ENCODE measurements around the gene VPS4B. TPM values are rescaled to one million over a fixed set of nuclear protein-coding genes. Genes with fewer than 3 reads are reported as not detected.

Gene VPS4B
- total and polyA plus RNA-seq, 5 experiments from 2014 or later: 41.0 to 74.8 (median 57.8) TPM

GRCh38 chr18:63446266-63446665 lies 24.0 kb upstream of the VPS4B start:
- Mint-ChIP-seq H3K4me3 (no peak overlapping the region), H3K27ac (no peak overlapping the region), H3K9me3 (no peaks in the 10 kb centered on the region), H3K4me1 (peaks cover 0 to 10% (median 0%) of the 10 kb centered on the region in 4 donors), H3K36me3 (peaks cover 0 to 6% (median 0%) of the 10 kb centered on the region in 3 donors), H3K27me3 (no peaks in the 10 kb centered on the region)
- POLR2A ChIA-PET: no interaction called here
- ATAC-seq (no peak), DNase-seq (no peak)

DNA sequence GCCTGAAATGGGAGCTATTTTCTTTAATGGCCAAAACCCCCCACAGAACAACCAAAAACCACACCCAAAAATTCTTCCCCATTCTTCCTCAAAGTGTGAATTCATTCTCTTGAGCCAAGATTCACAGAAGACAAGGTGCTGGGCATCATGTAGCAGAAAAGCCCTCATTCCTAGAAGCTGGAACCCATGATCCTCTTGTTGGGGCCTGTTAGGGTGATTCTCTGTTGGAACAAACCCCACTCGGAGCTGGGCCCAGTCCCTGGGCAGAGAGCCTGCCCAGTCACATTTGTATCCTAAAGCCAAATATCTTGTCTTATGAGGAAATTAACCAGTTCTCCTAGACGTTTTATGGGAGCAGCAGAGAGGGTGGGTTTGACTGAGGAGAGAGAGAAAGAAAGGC lies 22.8 kb upstream of the VPS4B start:
- Mint-ChIP-seq H3K4me1 (peaks cover 0 to 12% (median 0%) of the 10 kb centered on the region in 4 donors), H3K4me3 (no peak overlapping the region), H3K9me3 (no peaks in the 10 kb centered on the region), H3K27me3 (no peaks in the 10 kb centered on the region), H3K36me3 (no peaks in the 10 kb centered on the region), H3K27ac (no peak overlapping the region)
- DNase-seq: no peak
- no peak for ATAC-seq
- POLR2A ChIA-PET: no interaction called here

- DNase-seq: no peak
- no peak for ATAC-seq
- Mint-ChIP-seq H3K4me1 (peaks cover 0 to 12% (median 0%) of the 10 kb centered on the region in 4 donors), H3K27me3 (no peaks in the 10 kb centered on the region), H3K27ac (no peak overlapping the region), H3K4me3 (no peak overlapping the region), H3K36me3 (no peaks in the 10 kb centered on the region), H3K9me3 (no peaks in the 10 kb centered on the region)
- POLR2A ChIA-PET: interaction anchor here (0.7 kb wide), 1 partner anchor 95 kb away, joined by 4 read pairs; no protein-coding TSS in a partner anchor
Observed at GRCh38 chr18:63444580-63444979, 22.3 kb upstream of the VPS4B start.

DNA sequence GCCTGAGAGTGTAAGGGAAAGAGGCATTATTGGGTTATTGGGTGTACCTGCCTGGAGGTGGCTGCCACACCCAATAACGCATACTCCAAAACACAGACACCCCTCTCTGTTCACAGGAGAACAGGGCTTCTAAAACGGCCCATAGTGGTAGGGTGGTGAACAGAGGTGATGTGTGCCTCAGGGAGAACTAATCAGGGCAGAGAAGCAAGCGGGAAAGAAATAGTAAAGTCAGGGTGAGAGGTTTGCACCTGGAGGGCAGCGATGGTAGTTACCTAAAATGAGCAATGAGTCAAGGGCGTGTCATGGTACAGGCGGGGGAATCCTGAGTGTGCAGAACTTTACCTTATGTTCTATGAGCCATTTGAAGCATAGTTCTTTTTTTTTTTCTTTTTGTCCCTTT lies 21.6 kb upstream of the VPS4B start:
- H3K9me3 Mint-ChIP-seq: no peaks in the 10 kb centered on the region
- H3K27ac Mint-ChIP-seq: peak overlapping the region in 1 of 10 donors; percentile 15
- H3K4me1 Mint-ChIP-seq: peaks cover 0 to 14% (median 0%) of the 10 kb centered on the region in 4 donors
- peaks cover 0 to 1% (median 1%) of the 10 kb centered on the region in 5 donors for H3K27me3 Mint-ChIP-seq
- POLR2A ChIA-PET: interaction anchor here (0.7 kb wide), 1 partner anchor 95 kb away, joined by 4 read pairs; no protein-coding TSS in a partner anchor
- no peaks in the 10 kb centered on the region for H3K36me3 Mint-ChIP-seq
- ATAC-seq (no peak), DNase-seq (no peak)
- no peak overlapping the region for H3K4me3 Mint-ChIP-seq

GRCh38 chr18:63440881-63441280 lies 18.6 kb upstream of the VPS4B start:
- peaks cover 1 to 8% (median 5%) of the 10 kb centered on the region in 5 donors for H3K27me3 Mint-ChIP-seq
- peaks cover 0 to 14% (median 0%) of the 10 kb centered on the region in 4 donors for H3K4me1 Mint-ChIP-seq
- H3K27ac Mint-ChIP-seq: no peak overlapping the region
- no peaks in the 10 kb centered on the region for H3K36me3 Mint-ChIP-seq
- no peaks in the 10 kb centered on the region for H3K9me3 Mint-ChIP-seq
- ATAC-seq (no peak), DNase-seq (no peak)
- no peak overlapping the region for H3K4me3 Mint-ChIP-seq
- POLR2A ChIA-PET: interaction anchor here (0.7 kb wide), 1 partner anchor 418 kb away, joined by 5 read pairs; no protein-coding TSS in a partner anchor

DNA sequence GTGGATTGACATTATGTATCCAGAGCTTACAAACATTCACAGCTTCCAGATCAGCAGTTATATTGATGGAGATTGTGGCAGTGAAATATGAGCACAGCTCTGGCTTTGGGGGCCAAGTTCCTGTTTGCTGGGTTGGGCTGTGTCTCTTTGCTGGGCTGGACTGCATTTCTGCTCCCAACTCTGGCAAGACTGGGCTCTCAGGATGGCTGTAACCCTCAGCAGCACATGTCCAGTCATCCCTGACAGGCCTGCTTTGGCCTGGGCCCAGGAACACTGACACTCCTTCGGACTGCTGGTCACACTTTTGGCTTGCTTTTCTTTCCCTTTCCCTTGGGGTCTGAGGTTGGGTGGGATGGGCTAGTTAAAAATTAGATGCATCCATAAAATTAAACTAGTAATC lies 17.9 kb upstream of the VPS4B start:
- H3K4me1 Mint-ChIP-seq: peaks cover 0 to 14% (median 0%) of the 10 kb centered on the region in 4 donors
- H3K9me3 Mint-ChIP-seq: no peaks in the 10 kb centered on the region
- H3K27ac Mint-ChIP-seq: no peak overlapping the region
- POLR2A ChIA-PET: no interaction called here
- H3K4me3 Mint-ChIP-seq: no peak overlapping the region
- no peaks in the 10 kb centered on the region for H3K36me3 Mint-ChIP-seq
- ATAC-seq (no peak), DNase-seq (no peak)
- H3K27me3 Mint-ChIP-seq: peaks cover 1 to 8% (median 5%) of the 10 kb centered on the region in 5 donors

GRCh38 chr18:63439334-63439733 lies 17.1 kb upstream of the VPS4B start:
- Mint-ChIP-seq H3K27ac (no peak overlapping the region), H3K4me1 (peaks cover 0 to 7% (median 0%) of the 10 kb centered on the region in 4 donors), H3K9me3 (no peaks in the 10 kb centered on the region), H3K36me3 (no peaks in the 10 kb centered on the region), H3K27me3 (peaks cover 1 to 9% (median 5%) of the 10 kb centered on the region in 5 donors), H3K4me3 (no peak overlapping the region)
- POLR2A ChIA-PET: no interaction called here
- ATAC-seq: peak; percentile 62 to 72
- peak in 9 of 10 donors; percentile 26 to 68 (median 48) for DNase-seq

- Mint-ChIP-seq H3K27ac (no peak overlapping the region), H3K4me3 (no peak overlapping the region), H3K4me1 (peaks cover 0 to 4% (median 0%) of the 10 kb centered on the region in 4 donors), H3K9me3 (no peaks in the 10 kb centered on the region), H3K36me3 (no peaks in the 10 kb centered on the region), H3K27me3 (peaks cover 1 to 13% (median 8%) of the 10 kb centered on the region in 5 donors)
- no peak for ATAC-seq
- POLR2A ChIA-PET: interaction anchor here (0.6 kb wide), 1 partner anchor 25 kb away, joined by 4 read pairs; no protein-coding TSS in a partner anchor
- no peak for DNase-seq
Observed at GRCh38 chr18:63438181-63438580, 15.9 kb upstream of the VPS4B start.

GRCh38 chr18:63433334-63433866 lies 11.1 kb upstream of the VPS4B start:
- no peak for DNase-seq
- Mint-ChIP-seq H3K27me3 (peaks cover 10 to 30% (median 16%) of the 10 kb centered on the region in 5 donors), H3K27ac (no peak overlapping the region), H3K36me3 (no peaks in the 10 kb centered on the region), H3K9me3 (no peaks in the 10 kb centered on the region), H3K4me1 (no peaks in the 10 kb centered on the region), H3K4me3 (no peak overlapping the region)
- no peak for ATAC-seq
- POLR2A ChIA-PET: no interaction called here

GRCh38 chr18:63431180-63431579 lies 8.9 kb upstream of the VPS4B start:
- H3K36me3 Mint-ChIP-seq: no peaks in the 10 kb centered on the region
- DNase-seq (no peak), ATAC-seq (no peak)
- H3K27ac Mint-ChIP-seq: no peak overlapping the region
- POLR2A ChIA-PET: interaction anchor here (0.6 kb wide), 1 partner anchor 46 kb away, joined by 4 read pairs; no protein-coding TSS in a partner anchor
- H3K4me3 Mint-ChIP-seq: no peak overlapping the region
- H3K9me3 Mint-ChIP-seq: no peaks in the 10 kb centered on the region
- no peaks in the 10 kb centered on the region for H3K4me1 Mint-ChIP-seq
- H3K27me3 Mint-ChIP-seq: peaks cover 10 to 26% (median 16%) of the 10 kb centered on the region in 5 donors

GRCh38 chr18:63430526-63430925 lies 8.2 kb upstream of the VPS4B start:
- Mint-ChIP-seq H3K27ac (no peak overlapping the region), H3K9me3 (no peaks in the 10 kb centered on the region), H3K4me1 (no peaks in the 10 kb centered on the region), H3K4me3 (no peak overlapping the region), H3K27me3 (peaks cover 10 to 24% (median 20%) of the 10 kb centered on the region in 5 donors), H3K36me3 (no peaks in the 10 kb centered on the region)
- no peak for DNase-seq
- ATAC-seq: no peak
- POLR2A ChIA-PET: interaction anchor here (0.6 kb wide), 1 partner anchor 45 kb away, joined by 4 read pairs; no protein-coding TSS in a partner anchor

DNA sequence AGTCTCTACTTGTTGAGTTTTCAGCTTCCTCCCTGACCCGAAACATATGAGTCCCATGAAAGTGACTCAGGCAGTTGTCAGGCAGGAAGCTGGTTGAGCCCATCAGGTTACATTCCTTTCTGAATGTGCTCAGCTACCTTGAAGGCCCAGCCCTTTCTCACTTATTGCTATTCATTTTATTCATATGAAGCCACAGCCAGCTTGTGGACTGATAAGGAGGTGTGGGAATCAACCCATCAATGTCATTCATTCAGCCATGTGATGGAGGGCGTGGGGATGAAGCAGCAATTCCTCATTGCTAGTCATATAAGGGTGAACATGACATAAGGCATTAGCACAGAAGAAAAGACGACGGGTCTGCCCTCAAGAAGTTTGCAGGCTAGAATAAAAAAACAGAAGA lies 5.3 kb upstream of the VPS4B start:
- no peak for ATAC-seq
- Mint-ChIP-seq H3K27ac (no peak overlapping the region), H3K4me1 (peaks cover 5 to 14% (median 12%) of the 10 kb centered on the region in 4 donors), H3K9me3 (no peaks in the 10 kb centered on the region), H3K4me3 (no peak overlapping the region), H3K27me3 (peaks cover 9 to 22% (median 17%) of the 10 kb centered on the region in 5 donors), H3K36me3 (no peaks in the 10 kb centered on the region)
- POLR2A ChIA-PET: no interaction called here
- no peak for DNase-seq

DNA sequence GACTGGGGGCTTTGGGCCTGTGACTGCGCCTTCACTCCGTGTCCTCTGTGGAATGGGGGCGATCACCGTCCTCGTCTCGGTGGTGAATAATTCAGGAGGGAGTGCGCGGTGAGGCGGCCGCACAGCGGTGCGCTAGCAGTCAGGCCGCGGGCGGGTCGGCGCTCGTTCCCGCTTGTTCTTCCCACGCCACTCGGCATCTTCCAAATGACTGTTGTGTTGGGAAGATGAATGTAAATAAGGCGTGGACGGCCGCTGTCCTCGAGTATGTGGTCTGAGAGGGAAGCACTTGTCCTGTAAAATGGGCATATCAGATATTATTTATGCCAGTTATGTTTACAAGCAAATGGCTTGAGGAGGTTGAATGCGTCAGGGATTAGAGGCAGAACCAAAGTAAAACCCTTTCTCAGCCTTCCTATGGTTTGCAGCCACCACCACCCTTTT lies 608 bp upstream of the VPS4B start:
- DNase-seq (no peak), ATAC-seq (peak; percentile 55 to 68)
- Mint-ChIP-seq H3K27me3 (peaks cover 0 to 10% (median 5%) of the 10 kb centered on the region in 5 donors), H3K4me1 (peaks cover 13 to 37% (median 32%) of the 10 kb centered on the region in 4 donors), H3K36me3 (peaks cover 0 to 12% (median 2%) of the 10 kb centered on the region in 3 donors), H3K4me3 (peak overlapping the region; percentile 93 to 99 (median 96)), H3K9me3 (no peaks in the 10 kb centered on the region), H3K27ac (peak overlapping the region; percentile 96 to 99 (median 98))
- POLR2A ChIA-PET: interaction anchor here (0.8 to 2.7 kb wide), 13 partner anchors 13 to 900 kb away, joined by 3 to 11 read pairs (median 6); partner anchors contain the start of genes BCL2, KDSR, PHLPP1 and ZCCHC2

Measured in naive thymus-derived CD8-positive, alpha-beta T cell (primary cell).